Measurements from ENCODE around the gene NRP1.

- TF ChIP-seq, protein P1, sequence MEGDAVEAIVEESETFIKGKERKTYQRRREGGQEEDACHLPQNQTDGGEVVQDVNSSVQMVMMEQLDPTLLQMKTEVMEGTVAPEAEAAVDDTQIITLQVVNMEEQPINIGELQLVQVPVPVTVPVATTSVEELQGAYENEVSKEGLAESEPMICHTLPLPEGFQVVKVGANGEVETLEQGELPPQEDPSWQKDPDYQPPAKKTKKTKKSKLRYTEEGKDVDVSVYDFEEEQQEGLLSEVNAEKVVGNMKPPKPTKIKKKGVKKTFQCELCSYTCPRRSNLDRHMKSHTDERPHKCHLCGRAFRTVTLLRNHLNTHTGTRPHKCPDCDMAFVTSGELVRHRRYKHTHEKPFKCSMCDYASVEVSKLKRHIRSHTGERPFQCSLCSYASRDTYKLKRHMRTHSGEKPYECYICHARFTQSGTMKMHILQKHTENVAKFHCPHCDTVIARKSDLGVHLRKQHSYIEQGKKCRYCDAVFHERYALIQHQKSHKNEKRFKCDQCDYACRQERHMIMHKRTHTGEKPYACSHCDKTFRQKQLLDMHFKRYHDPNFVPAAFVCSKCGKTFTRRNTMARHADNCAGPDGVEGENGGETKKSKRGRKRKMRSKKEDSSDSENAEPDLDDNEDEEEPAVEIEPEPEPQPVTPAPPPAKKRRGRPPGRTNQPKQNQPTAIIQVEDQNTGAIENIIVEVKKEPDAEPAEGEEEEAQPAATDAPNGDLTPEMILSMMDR (conservative IDR thresholded peaks at IDR 0.05; ENCODE audit: low read depth, low read length), result no peak
- TF ChIP-seq EZH2 (IDR thresholded peaks at IDR 0.05; ENCODE audit: borderline replicate concordance, low read depth, low read length, poor library complexity, severe bottlenecking), result no peak
Measured at GRCh38 chr10:33329178-33329577, 5.3 kb downstream of the NRP1 start.
